ENCODE data around the gene POP7.

The POP7 gene

GRCh38 chr7:100679129-100679926 lies 26.6 kb upstream of the POP7 start:
- DNase-seq: no peak

GRCh38 chr7:100679927-100680575 lies 25.9 kb upstream of the POP7 start:
- no peak for DNase-seq

GRCh38 chr7:100680576-100681271 lies 25.2 kb upstream of the POP7 start:
- no peak for DNase-seq

- DNase-seq: no peak
These were observed 24.3 kb upstream of the POP7 start for GRCh38 chr7:100681491-100682227.

- DNase-seq: no peak
These were observed 23.6 kb upstream of the POP7 start for GRCh38 chr7:100682228-100682741.

- no peak for DNase-seq
These were observed 22.8 kb upstream of the POP7 start for GRCh38 chr7:100682991-100683658.

GRCh38 chr7:100683659-100684533 lies 22.0 kb upstream of the POP7 start:
- DNase-seq: no peak

GRCh38 chr7:100684534-100685042 lies 21.3 kb upstream of the POP7 start:
- DNase-seq: no peak

- no peak for DNase-seq
These were observed 20.8 kb upstream of the POP7 start for GRCh38 chr7:100685049-100685605.

- DNase-seq: no peak
These were observed 20.2 kb upstream of the POP7 start for GRCh38 chr7:100685631-100686145.

- DNase-seq: no peak
These were observed 19.6 kb upstream of the POP7 start for GRCh38 chr7:100686201-100686821.

GRCh38 chr7:100686822-100687211 lies 19.1 kb upstream of the POP7 start:
- DNase-seq: no peak

GRCh38 chr7:100687261-100687660 lies 18.7 kb upstream of the POP7 start:
- DNase-seq: no peak

- DNase-seq: no peak
These were observed 18.1 kb upstream of the POP7 start for GRCh38 chr7:100687751-100688300.

GRCh38 chr7:100688326-100688860 lies 17.5 kb upstream of the POP7 start:
- no peak for DNase-seq

GRCh38 chr7:100689230-100690135 lies 16.4 kb upstream of the POP7 start:
- no peak for DNase-seq

- peak; percentile 71 to 85 for DNase-seq
These were observed 14.0 kb upstream of the POP7 start for GRCh38 chr7:100691676-100692577.
